SKM-1 (cell line): Measurements from ENCODE around the gene CYTH2.

ENCODE experiments used
- DNase-seq: peaks from one replicate; lab custom pipeline; 2025; ENCODE audit not compliant: unreplicated experiment; lab: John Stamatoyannopoulos, UW

The CYTH2 gene

DNA sequence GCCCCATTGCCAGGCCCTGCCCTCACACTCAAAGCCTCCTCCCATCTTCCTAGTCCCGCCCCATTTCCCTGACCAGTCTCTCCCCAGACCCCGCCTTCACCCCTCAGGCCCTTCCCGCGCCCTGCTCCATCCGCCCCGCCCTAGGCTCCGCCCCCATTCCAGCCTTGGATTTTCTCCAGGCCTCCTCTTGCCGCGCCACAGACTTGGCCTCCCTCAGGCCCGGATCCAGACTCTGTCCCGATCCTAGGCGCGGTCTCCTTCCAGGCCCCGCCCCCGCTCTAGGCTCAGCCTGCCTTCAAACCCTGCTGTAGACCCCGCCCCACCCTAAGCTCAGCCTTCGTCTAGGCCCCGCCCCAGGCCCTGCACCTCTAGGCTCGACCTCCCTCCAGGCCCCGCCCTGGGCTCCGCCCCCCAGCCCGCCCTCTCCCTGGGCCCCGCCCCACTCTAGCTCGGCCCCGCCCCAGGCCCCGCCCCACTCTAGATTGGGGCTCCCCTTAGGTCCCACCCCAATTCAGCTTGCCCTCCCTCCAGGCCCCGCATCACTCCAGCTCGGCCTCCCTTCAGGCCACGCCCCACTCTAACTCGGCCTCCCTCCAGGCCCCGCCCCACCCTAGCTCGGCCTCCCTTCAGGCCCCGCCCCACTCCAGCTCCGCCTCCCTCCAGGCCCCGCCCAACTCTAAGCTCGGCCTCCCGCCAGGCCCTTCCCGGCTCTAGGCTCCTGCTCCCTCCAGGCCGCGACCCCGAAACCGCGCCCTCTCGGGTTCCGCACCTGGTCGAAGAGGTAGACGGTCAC lies 24.0 kb downstream of the CYTH2 start:
- peak; percentile 75 for DNase-seq

DNA sequence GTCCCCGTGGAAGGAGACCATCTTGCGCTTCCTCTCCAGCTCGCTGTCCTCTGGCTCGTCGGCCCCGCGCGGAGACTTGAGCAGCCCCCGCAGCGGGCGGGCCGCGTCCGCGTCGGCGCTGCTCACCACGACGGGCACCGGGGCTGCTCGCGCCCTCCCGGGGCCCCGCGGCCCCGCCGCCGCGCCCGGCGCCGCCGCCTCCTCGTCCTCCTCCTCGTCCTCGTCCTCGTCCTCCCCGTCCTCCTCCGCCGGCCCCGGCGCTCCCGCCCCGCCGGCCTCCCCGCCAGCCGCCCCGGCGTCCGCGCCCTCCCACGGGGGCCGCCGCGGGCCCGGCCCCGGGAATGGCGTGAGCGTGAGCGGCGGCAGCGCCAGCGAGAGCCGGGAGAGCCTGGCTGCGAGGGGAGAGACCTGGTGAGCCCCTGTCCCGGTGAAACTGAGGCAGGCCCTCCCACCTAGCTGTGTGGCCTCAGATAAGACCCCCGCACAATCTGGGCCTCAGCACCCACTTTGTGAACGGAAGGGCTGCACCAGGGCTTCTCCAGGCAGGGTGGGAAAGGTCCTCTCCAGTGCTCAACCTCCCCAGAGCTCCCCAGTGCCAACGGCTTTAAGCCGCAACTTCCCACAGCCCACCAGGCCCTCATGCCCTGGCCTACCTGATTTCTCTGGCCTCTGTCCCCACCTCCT lies 24.7 kb downstream of the CYTH2 start:
- no peak for DNase-seq

DNA sequence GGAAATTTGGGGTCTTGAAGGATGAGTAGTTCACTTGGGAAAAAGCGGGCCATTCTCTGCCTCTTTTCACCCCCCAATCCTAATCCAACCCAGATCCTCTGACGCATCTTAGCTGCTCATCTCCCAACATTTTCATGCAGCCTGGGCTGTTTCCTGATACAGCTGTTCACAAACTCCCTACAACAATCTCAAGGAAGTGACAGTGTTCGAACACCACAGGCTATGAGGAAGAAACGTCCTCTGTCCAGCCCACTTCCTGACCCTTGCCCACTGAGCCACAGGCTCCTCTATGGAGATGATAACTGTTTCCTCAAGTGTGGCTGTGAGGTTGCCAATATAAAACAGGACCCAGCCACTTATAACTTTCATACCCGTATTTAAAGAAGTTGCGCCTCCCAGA lies 26.2 kb downstream of the CYTH2 start:
- no peak for DNase-seq

DNA sequence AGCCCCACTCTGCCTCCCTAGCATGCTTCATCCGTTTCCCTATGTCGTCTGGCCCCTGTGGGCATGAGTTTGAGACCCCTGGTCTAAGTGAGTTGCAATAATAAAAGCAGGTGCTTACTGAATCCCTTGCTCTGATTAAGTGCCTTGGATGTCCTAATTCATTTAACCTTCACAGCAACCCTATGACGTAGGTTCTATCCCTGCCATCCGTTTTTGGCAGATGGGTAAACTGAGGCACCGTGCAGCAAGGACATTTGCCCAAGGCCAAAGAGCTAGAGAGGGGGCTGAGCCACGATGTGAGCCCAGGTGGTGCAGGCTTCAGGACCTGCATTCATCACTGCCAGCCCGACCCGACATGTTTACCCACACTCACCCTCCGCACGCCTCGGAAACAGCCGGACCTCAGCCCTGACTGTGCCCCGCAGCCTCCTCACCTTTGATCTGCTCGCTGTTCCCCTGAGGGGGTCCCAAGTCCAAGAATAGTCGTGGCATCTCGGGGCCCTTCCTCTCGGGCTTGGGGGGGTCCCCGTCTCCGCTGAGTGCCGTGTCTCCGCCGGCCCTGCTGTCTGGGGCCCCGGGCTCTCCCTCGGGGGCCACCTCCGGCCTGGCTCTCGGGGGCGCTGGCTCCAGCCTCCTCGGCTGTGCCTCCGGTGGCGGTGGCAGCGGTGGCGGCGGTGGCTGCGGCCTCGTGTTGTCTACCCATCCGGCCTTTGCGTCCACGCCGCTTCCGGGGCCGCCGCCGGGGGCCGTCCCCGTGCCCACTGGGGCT lies 28.0 kb downstream of the CYTH2 start:
- DNase-seq, result no peak

GRCh38 chr19:48497728-48498594 lies 28.8 kb downstream of the CYTH2 start:
- DNase-seq, result no peak

GRCh38 chr19:48498595-48499311 lies 29.6 kb downstream of the CYTH2 start:
- no peak for DNase-seq

DNA sequence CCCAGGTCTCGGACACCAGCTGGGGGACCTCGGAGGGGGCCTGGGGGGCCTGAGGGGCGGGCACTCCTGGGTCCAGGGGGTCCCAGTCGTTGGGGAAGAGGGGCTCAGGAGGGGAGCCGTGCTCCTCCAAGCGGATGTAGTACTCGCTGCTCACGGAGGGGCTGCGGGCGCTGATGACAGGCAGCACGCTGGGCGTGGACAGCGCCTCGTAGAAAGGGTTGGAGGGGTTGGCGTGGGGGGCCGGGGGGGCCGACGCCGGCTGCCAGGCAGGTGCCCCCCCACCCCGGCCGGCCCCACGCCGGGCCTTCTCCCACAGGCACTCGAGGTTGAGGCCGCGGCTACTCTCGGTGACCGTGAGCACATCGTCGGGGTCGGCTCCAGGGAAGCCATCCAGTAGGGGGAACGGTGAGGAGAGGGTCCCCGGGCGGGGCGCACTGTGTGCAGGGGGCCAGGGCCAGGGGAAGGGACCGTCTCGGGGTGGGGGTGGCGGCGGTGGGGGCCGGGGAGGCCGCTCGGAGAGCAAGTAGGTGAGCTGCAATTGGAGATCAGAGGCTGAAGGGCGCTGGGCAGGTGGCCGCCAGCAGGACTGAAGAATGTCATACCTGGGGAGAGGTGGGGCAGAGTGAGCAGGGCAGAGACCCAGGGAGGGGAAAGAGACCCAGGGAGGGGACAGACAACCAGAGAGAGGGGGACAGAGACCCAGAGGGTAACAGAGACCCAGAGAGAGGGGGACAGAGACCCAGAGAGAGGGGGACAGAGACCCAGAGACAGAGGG lies 30.3 kb downstream of the CYTH2 start:
- no peak for DNase-seq

- no peak for DNase-seq
Measured at GRCh38 chr19:48500830-48501493, 31.8 kb downstream of the CYTH2 start.

GRCh38 chr19:48501494-48502349 lies 32.6 kb downstream of the CYTH2 start:
- DNase-seq, result peak; percentile 91

GRCh38 chr19:48502350-48503018 lies 33.3 kb downstream of the CYTH2 start:
- DNase-seq, result no peak

- DNase-seq, result peak; percentile 54
Measured at GRCh38 chr19:48506138-48506733, 37.1 kb downstream of the CYTH2 start.

GRCh38 chr19:48507911-48508439 lies 38.8 kb downstream of the CYTH2 start:
- no peak for DNase-seq

- no peak for DNase-seq
Measured at GRCh38 chr19:48508729-48509411, 39.7 kb downstream of the CYTH2 start.

DNA sequence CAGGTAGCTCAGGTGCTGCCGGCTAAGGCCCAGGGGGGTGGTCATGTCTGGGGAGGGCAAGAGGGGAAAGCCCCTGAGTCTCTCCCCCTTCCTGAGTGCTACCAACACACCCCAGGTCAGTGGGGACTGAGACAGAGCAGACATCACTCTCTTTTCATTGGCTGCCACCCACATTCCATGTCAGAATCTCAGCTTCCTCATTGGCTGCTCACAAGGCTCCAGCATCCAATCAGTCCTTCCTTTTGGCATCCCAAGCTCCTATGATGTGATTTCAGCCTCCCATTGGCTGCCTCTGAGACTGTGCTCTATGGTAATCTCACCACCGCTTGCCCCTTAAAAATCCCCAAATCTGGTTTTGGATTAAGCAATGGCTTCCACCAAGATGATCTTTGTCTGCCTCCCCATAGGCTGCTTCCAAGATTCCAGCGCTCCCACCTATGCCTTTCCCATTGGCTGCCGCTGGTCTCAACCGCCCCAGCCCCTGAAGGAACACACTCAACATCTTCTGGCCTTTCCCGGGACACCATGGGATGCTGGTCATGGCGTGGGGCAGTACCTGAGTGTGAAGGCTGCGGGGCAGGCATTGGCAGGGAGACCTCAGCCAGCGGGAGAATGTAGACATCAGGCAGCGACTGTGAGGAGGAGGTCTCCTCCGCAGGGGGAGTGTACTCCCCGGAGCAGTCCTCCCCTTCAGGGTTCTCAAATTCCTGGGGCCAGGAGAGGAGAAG lies 40.5 kb downstream of the CYTH2 start:
- DNase-seq, result no peak

DNA sequence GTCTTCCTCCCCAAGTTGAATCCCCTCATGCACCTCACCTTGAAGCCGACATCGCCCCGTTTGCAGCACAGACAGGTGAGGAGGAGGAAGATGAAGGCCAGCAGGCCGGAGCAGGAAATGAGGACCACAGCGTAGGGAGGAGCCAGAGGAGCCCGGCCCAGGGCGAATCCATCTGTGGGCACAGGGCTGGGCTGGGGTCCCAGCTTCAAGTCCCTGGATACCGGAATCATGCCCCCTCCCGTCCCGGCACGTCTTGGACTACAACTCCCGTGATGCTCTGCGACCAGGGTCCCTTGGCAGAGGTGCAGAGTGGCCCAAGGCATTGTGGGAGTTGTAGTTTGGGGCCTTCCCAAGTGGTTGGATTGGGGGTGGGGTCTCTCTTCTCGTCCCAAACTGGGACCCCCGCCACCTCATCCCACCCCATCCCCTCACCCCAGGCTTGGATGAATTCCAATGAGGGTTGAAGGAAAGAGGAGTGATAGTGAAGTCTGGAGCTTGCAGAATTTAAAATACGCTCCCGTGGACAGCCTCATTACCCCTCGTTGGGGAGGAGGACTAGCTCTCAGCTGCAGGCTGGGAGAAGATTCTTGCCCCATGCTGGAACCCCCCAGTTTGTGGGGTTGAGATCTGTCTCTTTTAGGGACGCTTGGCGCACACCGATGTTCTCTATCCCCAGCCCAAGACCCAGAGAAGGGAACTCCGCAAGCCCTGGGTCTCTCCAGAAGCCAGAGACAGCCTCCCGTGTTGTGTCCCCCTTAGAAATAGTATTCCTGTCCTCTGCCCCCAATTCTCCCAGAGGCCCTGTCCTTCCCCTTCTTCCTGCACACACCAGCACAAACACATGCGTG lies 41.5 kb downstream of the CYTH2 start:
- DNase-seq, result no peak
